Measurements from ENCODE around the gene PLPPR1. TPM values are rescaled to one million over a fixed set of nuclear protein-coding genes. Genes with fewer than 3 reads are reported as not detected.
"Not testable (repeated sequence)": the region's sequence is repeated elsewhere in the genome, so short reads cannot be mapped to it uniquely, and the experiment has no call there.

The PLPPR1 gene
- total RNA-seq, 6 experiments from 2014 or later = 1.4 to 5.4 (median 1.8) TPM

DNA sequence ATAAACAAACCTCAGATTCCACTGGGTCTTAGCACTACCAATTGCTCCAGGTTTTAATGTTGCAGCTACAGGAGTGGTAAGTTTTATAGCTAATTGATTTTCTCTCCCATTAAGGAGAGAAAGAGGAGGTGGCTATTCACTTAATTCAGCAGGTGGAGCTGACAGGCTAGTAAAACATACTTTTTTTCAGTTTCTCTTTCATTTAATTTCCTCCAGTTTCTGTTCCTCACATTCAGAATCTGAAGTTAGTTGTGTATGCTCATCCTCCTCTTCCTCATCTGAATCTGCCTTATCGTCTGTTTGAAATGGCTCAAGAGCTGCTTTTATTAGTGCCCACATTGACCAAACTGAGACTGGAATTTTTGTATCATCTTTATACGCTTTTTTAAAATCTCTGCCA, 98.0 kb downstream of the PLPPR1 start:
- Histone ChIP-seq H3K27me3 (no peaks in the 10 kb centered on the region), H3K36me3 (no peaks in the 10 kb centered on the region), H3K9me3 (no peaks in the 10 kb centered on the region), H3K4me3 (no peak overlapping the region), H3K27ac (no peak overlapping the region), H3K4me1 (peaks cover 0 to 11% (median 2%) of the 10 kb centered on the region in 4 donors)
- intact Hi-C loops (cut with DNase I) = no loop called here
- TF ChIP-seq POLR2A (IDR thresholded peaks at IDR 0.05) = no peak
- TF ChIP-seq, protein P1, sequence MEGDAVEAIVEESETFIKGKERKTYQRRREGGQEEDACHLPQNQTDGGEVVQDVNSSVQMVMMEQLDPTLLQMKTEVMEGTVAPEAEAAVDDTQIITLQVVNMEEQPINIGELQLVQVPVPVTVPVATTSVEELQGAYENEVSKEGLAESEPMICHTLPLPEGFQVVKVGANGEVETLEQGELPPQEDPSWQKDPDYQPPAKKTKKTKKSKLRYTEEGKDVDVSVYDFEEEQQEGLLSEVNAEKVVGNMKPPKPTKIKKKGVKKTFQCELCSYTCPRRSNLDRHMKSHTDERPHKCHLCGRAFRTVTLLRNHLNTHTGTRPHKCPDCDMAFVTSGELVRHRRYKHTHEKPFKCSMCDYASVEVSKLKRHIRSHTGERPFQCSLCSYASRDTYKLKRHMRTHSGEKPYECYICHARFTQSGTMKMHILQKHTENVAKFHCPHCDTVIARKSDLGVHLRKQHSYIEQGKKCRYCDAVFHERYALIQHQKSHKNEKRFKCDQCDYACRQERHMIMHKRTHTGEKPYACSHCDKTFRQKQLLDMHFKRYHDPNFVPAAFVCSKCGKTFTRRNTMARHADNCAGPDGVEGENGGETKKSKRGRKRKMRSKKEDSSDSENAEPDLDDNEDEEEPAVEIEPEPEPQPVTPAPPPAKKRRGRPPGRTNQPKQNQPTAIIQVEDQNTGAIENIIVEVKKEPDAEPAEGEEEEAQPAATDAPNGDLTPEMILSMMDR (IDR thresholded peaks at IDR 0.05) = no peak
- WGBS (ENCODE audit: insufficient coverage, low coverage, low lambda C conversion rate, missing lambda C conversion rate) = 33% methylated on average over 2 of the region's 2 CpGs
- ATAC-seq = no peak
- no peak for DNase-seq

DNA sequence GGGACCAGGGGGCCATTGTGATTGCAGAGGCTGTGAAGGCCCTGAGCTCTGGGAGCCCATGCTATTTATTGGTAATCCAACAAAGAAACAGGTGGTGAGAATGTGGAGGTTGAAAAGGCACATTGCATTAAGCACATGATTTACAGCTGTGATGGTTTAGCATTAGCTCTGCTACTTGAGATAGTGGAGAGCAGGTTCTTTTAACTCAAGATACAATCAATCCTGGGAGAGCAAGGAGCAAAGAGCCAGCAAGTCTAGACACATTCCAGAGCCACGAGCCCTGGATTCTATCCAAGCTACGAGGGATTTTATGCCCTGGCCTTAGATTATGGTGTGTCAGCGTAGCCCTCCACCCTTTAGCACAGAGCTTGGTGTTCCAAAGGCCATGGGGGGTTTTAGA, 98.8 kb downstream of the PLPPR1 start:
- H3K4me3 ChIP-seq; intact Hi-C loops (cut with DNase I); ATAC-seq; H3K27me3 ChIP-seq; H3K27ac ChIP-seq; H3K36me3 ChIP-seq; DNase-seq; H3K9me3 ChIP-seq: not testable (repeated sequence)
- H3K4me1 ChIP-seq = peaks cover 0 to 11% (median 2%) of the 10 kb centered on the region in 4 donors
- no CpG with 5 or more reads among the region's 3 CpGs for WGBS (ENCODE audit: insufficient coverage, low coverage, low lambda C conversion rate, missing lambda C conversion rate)

DNA sequence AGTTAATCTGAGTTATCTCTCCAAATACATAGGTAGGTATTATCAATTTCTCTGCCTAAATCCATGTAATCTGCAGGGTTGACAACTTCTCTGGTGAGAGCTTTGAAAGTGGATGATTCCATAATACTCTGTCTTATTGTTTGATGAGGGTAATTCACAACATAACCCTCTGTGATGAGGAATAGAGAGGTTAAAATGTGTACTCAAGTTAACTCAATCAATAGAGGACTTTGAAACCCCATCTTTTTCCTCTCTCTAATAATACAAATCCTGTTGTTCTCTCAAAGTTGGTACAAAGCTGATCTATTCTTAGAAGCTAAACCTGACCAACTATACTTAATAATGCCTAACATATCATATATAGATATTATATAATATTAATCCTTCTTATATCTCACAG, 100.1 kb downstream of the PLPPR1 start:
- peaks cover 0 to 11% (median 2%) of the 10 kb centered on the region in 4 donors for H3K4me1 ChIP-seq
- H3K36me3 ChIP-seq = no peaks in the 10 kb centered on the region
- no peak overlapping the region for H3K4me3 ChIP-seq
- intact Hi-C loops (cut with DNase I) = no loop called here
- ATAC-seq (peak; percentile 48 to 74 (median 57)), DNase-seq (no peak)
- H3K27me3 ChIP-seq = no peaks in the 10 kb centered on the region
- TF ChIP-seq, protein P1 (IDR thresholded peaks at IDR 0.05) = no peak
- TF ChIP-seq POLR2A (IDR thresholded peaks at IDR 0.05) = no peak
- H3K27ac ChIP-seq = no peak overlapping the region
- H3K9me3 ChIP-seq = no peaks in the 10 kb centered on the region

DNA sequence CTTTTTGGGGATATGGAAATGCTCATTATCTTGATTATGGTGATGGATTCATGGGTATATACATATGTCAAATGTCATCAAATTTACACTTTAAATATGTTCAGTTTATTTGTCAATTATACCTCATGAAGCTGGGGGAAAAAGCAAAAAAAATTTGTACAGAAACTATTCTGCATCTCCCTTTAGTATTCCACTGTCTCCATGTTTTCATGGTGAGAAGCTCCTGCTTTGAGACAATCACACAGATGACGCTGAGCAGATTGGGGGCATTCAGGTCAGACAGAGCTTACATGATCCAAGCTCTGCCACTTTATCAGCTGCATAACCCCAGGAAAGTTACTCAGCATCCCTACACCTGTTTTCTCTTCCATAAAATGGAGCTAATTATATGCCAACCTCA, 101.5 kb downstream of the PLPPR1 start:
- DNase-seq (no peak), ATAC-seq (no peak)
- H3K27ac ChIP-seq = no peak overlapping the region
- no peaks in the 10 kb centered on the region for H3K36me3 ChIP-seq
- no peak overlapping the region for H3K4me3 ChIP-seq
- WGBS (ENCODE audit: insufficient coverage, low coverage, low lambda C conversion rate, missing lambda C conversion rate) = 64% methylated on average over 1 of the region's 1 CpG
- intact Hi-C loops (cut with DNase I) = no loop called here
- no peaks in the 10 kb centered on the region for H3K9me3 ChIP-seq
- H3K4me1 ChIP-seq = peaks cover 0 to 11% (median 2%) of the 10 kb centered on the region in 4 donors
- no peaks in the 10 kb centered on the region for H3K27me3 ChIP-seq
- TF ChIP-seq, protein P1 (IDR thresholded peaks at IDR 0.05) = no peak
- no peak for TF ChIP-seq POLR2A (IDR thresholded peaks at IDR 0.05)

DNA sequence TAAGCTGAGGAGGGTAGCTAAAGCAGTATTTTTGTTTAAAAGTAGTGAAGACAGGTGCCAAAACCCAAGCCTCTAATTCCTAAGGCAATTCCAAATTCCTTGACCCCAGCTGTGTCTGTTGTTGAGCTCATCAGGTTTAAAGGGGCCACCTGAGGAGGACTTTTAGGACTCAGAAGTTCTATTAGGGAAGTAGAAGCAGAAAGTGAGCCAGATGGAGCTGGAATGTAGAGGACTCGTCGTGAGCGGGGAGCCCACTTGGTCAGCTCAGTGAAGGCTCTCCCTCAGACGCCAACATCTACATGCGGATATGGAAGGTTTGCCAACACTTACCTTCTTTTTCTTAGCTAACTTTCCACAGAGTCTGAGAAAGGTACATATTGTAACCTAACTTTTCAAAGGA, 102.8 kb downstream of the PLPPR1 start:
- no peaks in the 10 kb centered on the region for H3K36me3 ChIP-seq
- intact Hi-C loops (cut with DNase I) = no loop called here
- H3K9me3 ChIP-seq = no peaks in the 10 kb centered on the region
- TF ChIP-seq, protein P1 (IDR thresholded peaks at IDR 0.05) = no peak
- no peak for TF ChIP-seq POLR2A (IDR thresholded peaks at IDR 0.05)
- H3K4me1 ChIP-seq = peaks cover 0 to 11% (median 2%) of the 10 kb centered on the region in 4 donors
- no peaks in the 10 kb centered on the region for H3K27me3 ChIP-seq
- 72% methylated on average over 5 of the region's 5 CpGs for WGBS (ENCODE audit: insufficient coverage, low coverage, low lambda C conversion rate, missing lambda C conversion rate)
- no peak overlapping the region for H3K4me3 ChIP-seq
- DNase-seq = no peak
- ATAC-seq = no peak
- no peak overlapping the region for H3K27ac ChIP-seq
